ENCODE data around the gene HMCN1.
"Not testable (repeated sequence)": the region's sequence is repeated elsewhere in the genome, so short reads cannot be mapped to it uniquely, and the experiment has no call there.

HMCN1 gene

DNA sequence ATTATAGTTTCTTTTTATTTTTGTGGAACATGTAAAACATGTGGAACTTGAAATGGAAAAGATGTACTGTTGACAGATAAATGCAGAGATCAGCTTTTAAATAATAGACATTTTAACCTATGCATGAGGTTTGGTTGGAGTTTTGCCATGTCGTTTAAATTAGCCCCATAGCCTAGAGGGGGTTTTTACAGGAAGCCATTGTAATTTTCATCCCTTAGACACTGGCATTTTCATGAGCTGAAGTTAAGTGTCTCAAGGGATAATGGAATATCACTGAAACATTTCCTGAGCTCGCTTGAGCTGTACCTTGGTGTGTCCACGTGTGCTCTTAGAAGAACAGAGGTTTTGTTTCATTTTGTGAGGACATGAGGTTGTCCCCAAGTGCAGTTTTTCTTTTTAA is 54.2 kb downstream of the HMCN1 start:
- no peaks in the 10 kb centered on the region for H3K27me3 ChIP-seq
- DNase-seq = no peak
- no peak for TF ChIP-seq CTCF (IDR thresholded peaks at IDR 0.05; ENCODE audit: low read depth, low read length)
- no peaks in the 10 kb centered on the region for H3K9me3 ChIP-seq
- no peaks in the 10 kb centered on the region for H3K36me3 ChIP-seq
- H3K4me1 ChIP-seq = no peaks in the 10 kb centered on the region
- H3K4me3 ChIP-seq (ENCODE audit: low read depth, low read length) = no peak overlapping the region

GRCh38 chr1:185789501-185790193 is 55.5 kb downstream of the HMCN1 start:
- no peaks in the 10 kb centered on the region for H3K4me1 ChIP-seq
- DNase-seq = no peak
- no peaks in the 10 kb centered on the region for H3K9me3 ChIP-seq
- H3K36me3 ChIP-seq = no peaks in the 10 kb centered on the region
- H3K27me3 ChIP-seq = no peaks in the 10 kb centered on the region
- no peak for TF ChIP-seq CTCF (IDR thresholded peaks at IDR 0.05; ENCODE audit: low read depth, low read length)
- H3K4me3 ChIP-seq (ENCODE audit: low read depth, low read length) = no peak overlapping the region

- no peaks in the 10 kb centered on the region for H3K27me3 ChIP-seq
- no peak for DNase-seq
- TF ChIP-seq CTCF (IDR thresholded peaks at IDR 0.05; ENCODE audit: low read depth, low read length) = no peak
- no peaks in the 10 kb centered on the region for H3K4me1 ChIP-seq
- no peaks in the 10 kb centered on the region for H3K9me3 ChIP-seq
- no peak overlapping the region for H3K4me3 ChIP-seq (ENCODE audit: low read depth, low read length)
- H3K36me3 ChIP-seq = no peaks in the 10 kb centered on the region
These were observed 56.1 kb downstream of the HMCN1 start for GRCh38 chr1:185790194-185790735.

DNA sequence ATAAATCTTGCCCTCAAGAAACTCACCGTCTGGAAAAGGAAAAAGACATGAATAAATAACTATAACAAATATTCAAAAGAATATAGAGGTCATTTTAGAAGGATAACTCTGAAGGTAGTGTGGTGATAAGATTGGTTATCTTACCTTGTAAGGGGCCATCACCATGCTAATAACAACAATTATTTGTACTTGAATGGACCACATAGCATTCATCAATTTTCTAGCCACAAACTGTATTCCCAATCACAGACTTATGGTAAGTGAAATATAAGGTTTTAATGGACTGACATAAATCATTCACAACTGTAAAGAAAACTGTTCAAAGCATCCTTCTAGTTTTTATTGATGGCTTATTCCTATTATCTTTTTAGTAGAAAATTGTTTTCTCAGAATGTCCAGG is 57.8 kb downstream of the HMCN1 start:
- Histone ChIP-seq H3K4me1 (no peaks in the 10 kb centered on the region), H3K36me3 (no peaks in the 10 kb centered on the region), H3K27me3 (no peaks in the 10 kb centered on the region), H3K9me3 (no peaks in the 10 kb centered on the region), H3K4me3 (ENCODE audit: low read depth, low read length) (no peak overlapping the region)
- no peak for DNase-seq
- TF ChIP-seq CTCF (IDR thresholded peaks at IDR 0.05; ENCODE audit: low read depth, low read length) = no peak

DNA sequence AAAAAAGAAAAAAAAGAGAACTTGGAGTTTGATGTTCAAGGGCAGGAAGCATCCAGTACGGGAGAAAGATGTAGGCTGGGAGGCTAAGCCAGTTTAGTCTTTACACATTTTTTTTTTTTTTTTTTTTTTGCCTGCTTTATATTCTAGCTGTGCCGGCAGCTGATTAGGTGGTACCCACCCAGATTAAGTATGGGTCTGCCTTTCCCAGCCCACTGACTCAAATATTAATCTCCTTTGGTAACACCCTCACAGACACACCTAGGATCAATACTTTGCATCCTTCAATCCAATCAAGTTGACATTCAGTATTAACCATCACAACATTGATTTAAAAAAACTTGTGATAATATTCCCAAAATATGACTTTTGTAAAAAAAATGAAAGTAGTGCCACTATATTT is 60.3 kb downstream of the HMCN1 start:
- H3K4me3 ChIP-seq (ENCODE audit: low read depth, low read length); H3K27me3 ChIP-seq; H3K36me3 ChIP-seq; DNase-seq; H3K9me3 ChIP-seq; H3K4me1 ChIP-seq: not testable (repeated sequence)

DNA sequence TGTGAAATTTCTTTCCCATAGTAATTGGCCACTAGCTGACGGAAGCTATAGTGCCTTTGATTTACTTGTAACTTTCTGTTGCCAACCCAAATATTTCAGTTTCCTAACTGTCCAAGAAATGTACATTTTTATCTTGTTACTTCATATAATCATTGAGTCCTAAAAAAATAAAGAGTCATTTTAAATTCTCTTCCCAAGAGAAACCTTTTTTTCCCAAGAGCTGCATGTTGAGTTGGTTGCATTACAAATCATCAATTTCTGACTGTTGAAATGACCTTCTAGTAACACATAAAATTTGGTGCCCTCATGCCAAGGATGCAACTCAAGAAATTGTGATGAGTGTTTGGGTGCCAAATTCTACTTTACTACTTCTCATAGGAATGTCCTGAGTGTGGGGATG is 61.0 kb downstream of the HMCN1 start:
- no peaks in the 10 kb centered on the region for H3K36me3 ChIP-seq
- DNase-seq = no peak

More for the DNA sequence above, 61.0 kb downstream of the HMCN1 start:
- Histone ChIP-seq H3K4me3 (ENCODE audit: low read depth, low read length) (no peak overlapping the region), H3K4me1 (no peaks in the 10 kb centered on the region), H3K27me3 (no peaks in the 10 kb centered on the region), H3K9me3 (no peaks in the 10 kb centered on the region)
- no peak for TF ChIP-seq CTCF (IDR thresholded peaks at IDR 0.05; ENCODE audit: low read depth, low read length)

Data from BE2C (cell line).